K562 (cell line): ENCODE measurements around the gene PPRC1. TPM values are rescaled to one million over a fixed set of nuclear protein-coding genes. Genes with fewer than 3 reads are reported as not detected.

Experiments used
- KLF1 ChIP-seq: fragments of 450-650 bp; IDR thresholded peaks from 2 replicates; pipeline ENCODE4 v1.6.1; 2016; ENCODE audit warnings: missing genetic modification characterization, missing compliant biosample characterization
- PCBP1 ChIP-seq: fragments of 200-400 bp; formaldehyde crosslinking; IDR thresholded peaks from 2 replicates; pipeline ENCODE4 v1.6.1; 2018; ENCODE audit warnings: mild to moderate bottlenecking, low read depth, low read length; ENCODE audit not compliant: poor library complexity, severe bottlenecking
- PHF21A ChIP-seq: fragments of 450-650 bp; IDR thresholded peaks from 2 replicates; pipeline ENCODE4 v1.6.1; 2017; ENCODE audit warnings: low read depth, borderline replicate concordance
- POLR2A ChIP-seq: fragments of 450-650 bp; conservative IDR thresholded peaks from 2 replicates; pipeline ENCODE4 v1.6.1; 2016
- SAFB2 ChIP-seq: fragments of 200-400 bp; formaldehyde crosslinking; IDR thresholded peaks from 2 replicates; pipeline ENCODE4 v1.6.1; 2018; ENCODE audit warnings: borderline replicate concordance, low read length, low read depth, moderate library complexity; ENCODE audit not compliant: severe bottlenecking
- SNIP1 ChIP-seq: fragments of 450-650 bp; IDR thresholded peaks from 2 replicates; pipeline ENCODE4 v1.7.1; 2017; ENCODE audit warnings: low read depth, mild to moderate bottlenecking
- THAP12 ChIP-seq: fragments of 250-450 bp; sonication (Bioruptor Pico); IDR thresholded peaks from 2 replicates; pipeline ENCODE4 v1.9.0; 2021; ENCODE audit warnings: mild to moderate bottlenecking, inconsistent platforms
- UBTF ChIP-seq, 2 experiments: IDR thresholded peaks; 2 replicates each; pipeline ENCODE4 v1.6.1; 2012; ENCODE audit warnings: improper control_type of control experiment in 2 of 2, low read depth in 2 of 2, low read length in 2 of 2, borderline replicate concordance in 1 of 2
- ZNF280B ChIP-seq: fragments of 250-450 bp; sonication (Bioruptor Pico); IDR thresholded peaks from 2 replicates; pipeline ENCODE4 v1.5.1; 2021; ENCODE audit warnings: mild to moderate bottlenecking
- ZNF436 ChIP-seq: fragments of 250-450, 450-650 bp; sonication (Bioruptor Pico); formaldehyde crosslinking; IDR thresholded peaks from 2 replicates; pipeline ENCODE4 v1.7.0; 2020; ENCODE audit warnings: mild to moderate bottlenecking
- ZNF57 ChIP-seq: fragments of 450-650 bp; formaldehyde crosslinking; IDR thresholded peaks from 2 replicates; pipeline ENCODE4 v1.4.0; 2020; ENCODE audit warnings: mild to moderate bottlenecking, moderate library complexity
- ZNF584 ChIP-seq: fragments of 200-800 bp; sonication (Bioruptor generic); IDR thresholded peaks from 2 replicates; pipeline ENCODE4 v1.6.1; 2016; ENCODE audit warnings: low read depth, mild to moderate bottlenecking, missing genetic modification characterization, missing compliant biosample characterization
- polyA plus RNA-seq, 8 experiments: library from polyadenylated mRNA; depleted of rRNA in 4 of 8; stranded (reverse) in 5 of 8; unstranded in 3 of 8; fragments of >200 nt; fragmentation: Nextera tagmentation in 2 of 8; fragmentation: Illumina TruSeq in 1 of 8; extraction: Ambion mirVana in 2 of 8; extraction: Trizol in 1 of 8; gene quantifications; 2 replicates each; pipeline versions ENCODE4 v1.2.1 to v1.2.3, GENCODE V29; 2011 to 2014; ENCODE audit warnings: inconsistent platforms in 1 of 8, missing spikeins in 1 of 8
- total RNA-seq, 7 experiments: library from RNA; depleted of rRNA in 6 of 7; stranded (reverse); fragments of >200 nt in 6 of 7; fragmentation: Illumina TruSeq in 2 of 7; extraction: Trizol in 2 of 7; gene quantifications; 2 replicates each; pipeline versions ENCODE4 v1.2.1 to v1.2.3, GENCODE V29; 2011 to 2021; ENCODE audit warnings: low replicate concordance in 1 of 7
- TF ChIP-seq, protein P1 (sequence below), 2 experiments: fragments of 450-650 bp; conservative IDR thresholded peaks; 2 replicates each; pipeline ENCODE4 v1.6.1; 2017; ENCODE audit warnings: mild to moderate bottlenecking in 2 of 2, moderate library complexity in 2 of 2
- TF ChIP-seq, protein P2 (sequence below): fragments of 450-650 bp; formaldehyde crosslinking; IDR thresholded peaks from 2 replicates; pipeline ENCODE4 v1.4.0; 2020; ENCODE audit warnings: mild to moderate bottlenecking, moderate library complexity
- TF ChIP-seq, protein P3 (sequence below): fragments of 200-800 bp; sonication (Bioruptor generic); IDR thresholded peaks from 2 replicates; pipeline ENCODE4 v1.6.1; 2017; ENCODE audit warnings: missing genetic modification characterization, missing compliant biosample characterization

PPRC1 gene
- total and polyA plus RNA-seq, 9 of the 15 experiments (the other 6 are each of a cell fraction or from before 2014, with no cell fraction given), result 8.5 to 47.1 (median 16.2) TPM

DNA sequence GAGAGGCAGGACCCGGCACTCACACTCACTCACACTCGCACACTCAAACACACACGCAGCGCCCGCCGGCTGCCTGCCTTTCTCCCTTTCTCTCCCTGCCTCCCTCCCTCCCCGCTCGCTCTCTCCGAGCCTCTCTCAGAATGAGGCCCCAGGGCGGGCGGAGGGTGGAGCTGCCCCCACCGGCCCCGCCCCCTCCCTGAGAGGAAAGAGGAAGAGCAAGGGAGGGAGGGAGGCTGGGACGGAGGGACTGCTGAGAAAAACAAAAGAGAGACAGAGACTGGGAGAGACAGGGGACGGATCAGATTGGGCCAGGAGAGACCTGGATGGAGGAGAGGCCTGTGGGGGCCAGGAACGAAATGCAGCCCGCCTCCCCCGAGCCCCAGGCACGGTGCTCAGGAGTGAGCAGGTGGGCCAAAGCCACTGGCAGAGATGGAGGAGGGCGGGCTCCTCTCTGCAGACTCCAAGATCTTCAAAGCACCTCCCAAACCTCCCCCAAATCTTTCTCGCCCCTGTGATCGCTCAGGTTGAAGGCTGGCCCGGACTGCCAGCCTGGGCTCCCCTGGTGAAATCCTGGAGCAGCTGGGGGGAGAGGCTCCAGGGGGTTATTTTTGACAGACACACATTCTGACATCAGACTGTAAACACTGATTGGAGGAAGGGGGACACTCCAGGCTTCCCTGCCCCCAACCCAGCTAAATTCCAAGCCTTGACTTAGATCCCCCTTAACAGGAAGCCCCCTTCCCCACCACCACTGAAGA is 17.8 kb upstream of the PPRC1 start (continued):
- TF ChIP-seq, protein P1, sequence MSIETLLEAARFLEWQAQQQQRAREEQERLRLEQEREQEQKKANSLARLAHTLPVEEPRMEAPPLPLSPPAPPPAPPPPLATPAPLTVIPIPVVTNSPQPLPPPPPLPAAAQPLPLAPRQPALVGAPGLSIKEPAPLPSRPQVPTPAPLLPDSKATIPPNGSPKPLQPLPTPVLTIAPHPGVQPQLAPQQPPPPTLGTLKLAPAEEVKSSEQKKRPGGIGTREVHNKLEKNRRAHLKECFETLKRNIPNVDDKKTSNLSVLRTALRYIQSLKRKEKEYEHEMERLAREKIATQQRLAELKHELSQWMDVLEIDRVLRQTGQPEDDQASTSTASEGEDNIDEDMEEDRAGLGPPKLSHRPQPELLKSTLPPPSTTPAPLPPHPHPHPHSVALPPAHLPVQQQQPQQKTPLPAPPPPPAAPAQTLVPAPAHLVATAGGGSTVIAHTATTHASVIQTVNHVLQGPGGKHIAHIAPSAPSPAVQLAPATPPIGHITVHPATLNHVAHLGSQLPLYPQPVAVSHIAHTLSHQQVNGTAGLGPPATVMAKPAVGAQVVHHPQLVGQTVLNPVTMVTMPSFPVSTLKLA (conservative IDR thresholded peaks at IDR 0.05), result peak in 1 of 2 experiments; percentile 31; a peak in 1 of 4 replicates
- TF ChIP-seq ZNF57, result no peak
- TF ChIP-seq SAFB2, result no peak
- no peak for TF ChIP-seq SNIP1
- TF ChIP-seq KLF1 (tag), result no peak
- no peak for TF ChIP-seq PHF21A
- TF ChIP-seq ZNF584, result no peak
- peak; percentile 65; the same call in 1 of the 2 replicates for TF ChIP-seq THAP12 (CRISPR knock-in tag)
- 0 out of 4 replicates have a peak, but pooled peaks have one; percentile 21 to 37 for TF ChIP-seq UBTF (IDR thresholded peaks at IDR 0.05; ENCODE audit: borderline replicate concordance in 1 of 2, low read depth in 2 of 2, low read length in 2 of 2)
- TF ChIP-seq PCBP1, result no peak
- TF ChIP-seq, protein P2, sequence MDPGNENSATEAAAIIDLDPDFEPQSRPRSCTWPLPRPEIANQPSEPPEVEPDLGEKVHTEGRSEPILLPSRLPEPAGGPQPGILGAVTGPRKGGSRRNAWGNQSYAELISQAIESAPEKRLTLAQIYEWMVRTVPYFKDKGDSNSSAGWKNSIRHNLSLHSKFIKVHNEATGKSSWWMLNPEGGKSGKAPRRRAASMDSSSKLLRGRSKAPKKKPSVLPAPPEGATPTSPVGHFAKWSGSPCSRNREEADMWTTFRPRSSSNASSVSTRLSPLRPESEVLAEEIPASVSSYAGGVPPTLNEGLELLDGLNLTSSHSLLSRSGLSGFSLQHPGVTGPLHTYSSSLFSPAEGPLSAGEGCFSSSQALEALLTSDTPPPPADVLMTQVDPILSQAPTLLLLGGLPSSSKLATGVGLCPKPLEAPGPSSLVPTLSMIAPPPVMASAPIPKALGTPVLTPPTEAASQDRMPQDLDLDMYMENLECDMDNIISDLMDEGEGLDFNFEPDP (CRISPR knock-in tag), result no peak
- no peak for TF ChIP-seq ZNF280B
- no peak for TF ChIP-seq ZNF436 (CRISPR knock-in tag)
- peak; percentile 75 for TF ChIP-seq POLR2A
- TF ChIP-seq, protein P3, sequence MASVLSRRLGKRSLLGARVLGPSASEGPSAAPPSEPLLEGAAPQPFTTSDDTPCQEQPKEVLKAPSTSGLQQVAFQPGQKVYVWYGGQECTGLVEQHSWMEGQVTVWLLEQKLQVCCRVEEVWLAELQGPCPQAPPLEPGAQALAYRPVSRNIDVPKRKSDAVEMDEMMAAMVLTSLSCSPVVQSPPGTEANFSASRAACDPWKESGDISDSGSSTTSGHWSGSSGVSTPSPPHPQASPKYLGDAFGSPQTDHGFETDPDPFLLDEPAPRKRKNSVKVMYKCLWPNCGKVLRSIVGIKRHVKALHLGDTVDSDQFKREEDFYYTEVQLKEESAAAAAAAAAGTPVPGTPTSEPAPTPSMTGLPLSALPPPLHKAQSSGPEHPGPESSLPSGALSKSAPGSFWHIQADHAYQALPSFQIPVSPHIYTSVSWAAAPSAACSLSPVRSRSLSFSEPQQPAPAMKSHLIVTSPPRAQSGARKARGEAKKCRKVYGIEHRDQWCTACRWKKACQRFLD (CRISPR knock-in tag), result no peak
